GM21619 (cell line): Measurements from ENCODE around the gene GALNT15.

Source experiments
- ATAC-seq: cut with Tn5 transposase; IDR thresholded peaks from one replicate; pipeline ENCODE4 v1.9.1; 2021; ENCODE audit not compliant: unreplicated experiment

GALNT15 gene

GRCh38 chr3:16222547-16222946 is 48.1 kb downstream of the GALNT15 start:
- no peak for ATAC-seq

GRCh38 chr3:16224325-16224724 is 49.8 kb downstream of the GALNT15 start:
- ATAC-seq, result no peak

GRCh38 chr3:16227566-16227965 is 53.1 kb downstream of the GALNT15 start:
- no peak for ATAC-seq

GRCh38 chr3:16229681-16230080 is 55.2 kb downstream of the GALNT15 start:
- ATAC-seq, result no peak

GRCh38 chr3:16231983-16232382 is 57.5 kb downstream of the GALNT15 start:
- no peak for ATAC-seq

GRCh38 chr3:16233806-16234205 is 59.3 kb downstream of the GALNT15 start:
- ATAC-seq, result no peak

- no peak for ATAC-seq
Measured at GRCh38 chr3:16234281-16234680, 59.8 kb downstream of the GALNT15 start.

- no peak for ATAC-seq
Measured at GRCh38 chr3:16236030-16236639, 61.7 kb downstream of the GALNT15 start.

GRCh38 chr3:16236856-16237393 is 62.4 kb downstream of the GALNT15 start:
- ATAC-seq, result no peak

- ATAC-seq, result no peak
Measured at GRCh38 chr3:16239086-16239770, 64.7 kb downstream of the GALNT15 start.

GRCh38 chr3:16239780-16240179 is 65.3 kb downstream of the GALNT15 start:
- ATAC-seq, result no peak

- ATAC-seq, result no peak
Measured at GRCh38 chr3:16240229-16241023, 65.9 kb downstream of the GALNT15 start.

GRCh38 chr3:16241225-16241624 is 66.7 kb downstream of the GALNT15 start:
- no peak for ATAC-seq

- ATAC-seq, result no peak
Measured at GRCh38 chr3:16242177-16242576, 67.7 kb downstream of the GALNT15 start.

GRCh38 chr3:16243706-16244490 is 69.4 kb downstream of the GALNT15 start:
- no peak for ATAC-seq

- no peak for ATAC-seq
Measured at GRCh38 chr3:16245609-16246008, 71.1 kb downstream of the GALNT15 start.

- ATAC-seq, result peak; percentile 73
Measured at GRCh38 chr3:16247282-16248061, 73.0 kb downstream of the GALNT15 start.

GRCh38 chr3:16248556-16248955 is 74.1 kb downstream of the GALNT15 start:
- no peak for ATAC-seq

- ATAC-seq, result no peak
Measured at GRCh38 chr3:16249336-16249735, 74.9 kb downstream of the GALNT15 start.

- ATAC-seq, result no peak
Measured at GRCh38 chr3:16249886-16250285, 75.4 kb downstream of the GALNT15 start.
